HepG2 (cell line): ENCODE results near the gene SLC16A5. TPM values are rescaled to one million over a fixed set of nuclear protein-coding genes. Genes with fewer than 3 reads are reported as not detected.

Experiments
- MBD4 ChIP-seq: IDR thresholded peaks from 2 replicates; pipeline ENCODE4 v1.6.1; 2012; ENCODE audit warnings: low read length, inconsistent platforms, borderline replicate concordance
- PBX2 ChIP-seq: IDR thresholded peaks from 2 replicates; pipeline ENCODE4 v1.6.1; 2016; ENCODE audit warnings: control low read depth
- POLR2G ChIP-seq: fragments of 200-400 bp; formaldehyde crosslinking; IDR thresholded peaks from 2 replicates; pipeline ENCODE4 v1.6.1; 2018; ENCODE audit warnings: mild to moderate bottlenecking, low read depth, low read length, moderate library complexity
- ZBTB10 ChIP-seq: sonication (generic); formaldehyde crosslinking; IDR thresholded peaks from 2 replicates; pipeline ENCODE4 v1.4.0; 2020; ENCODE audit warnings: missing genetic modification reagents, borderline replicate concordance
- ZFP91 ChIP-seq: sonication (generic); formaldehyde crosslinking; IDR thresholded peaks from 2 replicates; pipeline ENCODE4 v1.9.0; 2022; ENCODE audit warnings: missing genetic modification reagents, mild to moderate bottlenecking, borderline replicate concordance
- ZHX2 ChIP-seq, 2 experiments: sonication (generic) in 1 of 2; formaldehyde crosslinking in 1 of 2; IDR thresholded peaks; 2 replicates each; pipeline versions ENCODE4 v1.6.1 to v1.9.0; 2014 to 2022; ENCODE audit warnings: antibody characterized with exemption in 1 of 2, borderline replicate concordance in 1 of 2, inconsistent platforms in 1 of 2, low read depth in 1 of 2, missing genetic modification reagents in 1 of 2
- ZNF34 ChIP-seq: sonication (generic); formaldehyde crosslinking; IDR thresholded peaks from 2 replicates; pipeline ENCODE4 v1.4.0; 2020; ENCODE audit warnings: mild to moderate bottlenecking, missing genetic modification reagents, borderline replicate concordance
- polyA plus RNA-seq, 8 experiments: library from polyadenylated mRNA; depleted of rRNA in 3 of 8; stranded (reverse) in 7 of 8; unstranded in 1 of 8; fragments of >200 nt; fragmentation: Illumina TruSeq in 4 of 8; extraction: Trizol in 4 of 8; gene quantifications; 2 replicates each; pipeline versions ENCODE4 v1.2.1 to v1.2.3, GENCODE V29; 2011 to 2016; ENCODE audit warnings: low read depth in 4 of 8, missing spikeins in 1 of 8, mixed read lengths in 1 of 8; ENCODE audit not compliant: insufficient read depth in 1 of 8
- total RNA-seq, 5 experiments: library from RNA; depleted of rRNA; stranded (reverse); fragments of >200 nt; fragmentation: Illumina TruSeq; extraction: Trizol; gene quantifications; 2 replicates each; pipeline ENCODE4 v1.2.3, GENCODE V29; 2016; ENCODE audit warnings: low read depth in 1 of 5
- TF ChIP-seq, protein P1 (sequence below): sonication (generic); IDR thresholded peaks from 2 replicates; pipeline ENCODE4 v1.6.1; 2016; ENCODE audit warnings: low read depth, borderline replicate concordance
- TF ChIP-seq, protein P2 (sequence below): sonication (generic); formaldehyde crosslinking; IDR thresholded peaks from 2 replicates; pipeline ENCODE4 v1.5.1; 2020; ENCODE audit warnings: mild to moderate bottlenecking, missing genetic modification reagents, moderate library complexity

Gene SLC16A5
- total and polyA plus RNA-seq, 2 of the 13 experiments (the other 11 are each of a cell fraction or from before 2014, with no cell fraction given), result 0.69 to 5.6 TPM

- peak; percentile 28; the same call in 1 of the 2 replicates for TF ChIP-seq ZHX2 (IDR thresholded peaks at IDR 0.05; ENCODE audit: low read depth)
- no peak for TF ChIP-seq ZHX2 (CRISPR knock-in tag; IDR thresholded peaks at IDR 0.05; ENCODE audit: borderline replicate concordance)
- TF ChIP-seq, protein P1, sequence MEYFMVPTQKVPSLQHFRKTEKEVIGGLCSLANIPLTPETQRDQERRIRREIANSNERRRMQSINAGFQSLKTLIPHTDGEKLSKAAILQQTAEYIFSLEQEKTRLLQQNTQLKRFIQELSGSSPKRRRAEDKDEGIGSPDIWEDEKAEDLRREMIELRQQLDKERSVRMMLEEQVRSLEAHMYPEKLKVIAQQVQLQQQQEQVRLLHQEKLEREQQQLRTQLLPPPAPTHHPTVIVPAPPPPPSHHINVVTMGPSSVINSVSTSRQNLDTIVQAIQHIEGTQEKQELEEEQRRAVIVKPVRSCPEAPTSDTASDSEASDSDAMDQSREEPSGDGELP, result no peak
- TF ChIP-seq ZFP91 (CRISPR knock-in tag), result peak; percentile 4; the same call in 1 of the 2 replicates
- TF ChIP-seq, protein P2, sequence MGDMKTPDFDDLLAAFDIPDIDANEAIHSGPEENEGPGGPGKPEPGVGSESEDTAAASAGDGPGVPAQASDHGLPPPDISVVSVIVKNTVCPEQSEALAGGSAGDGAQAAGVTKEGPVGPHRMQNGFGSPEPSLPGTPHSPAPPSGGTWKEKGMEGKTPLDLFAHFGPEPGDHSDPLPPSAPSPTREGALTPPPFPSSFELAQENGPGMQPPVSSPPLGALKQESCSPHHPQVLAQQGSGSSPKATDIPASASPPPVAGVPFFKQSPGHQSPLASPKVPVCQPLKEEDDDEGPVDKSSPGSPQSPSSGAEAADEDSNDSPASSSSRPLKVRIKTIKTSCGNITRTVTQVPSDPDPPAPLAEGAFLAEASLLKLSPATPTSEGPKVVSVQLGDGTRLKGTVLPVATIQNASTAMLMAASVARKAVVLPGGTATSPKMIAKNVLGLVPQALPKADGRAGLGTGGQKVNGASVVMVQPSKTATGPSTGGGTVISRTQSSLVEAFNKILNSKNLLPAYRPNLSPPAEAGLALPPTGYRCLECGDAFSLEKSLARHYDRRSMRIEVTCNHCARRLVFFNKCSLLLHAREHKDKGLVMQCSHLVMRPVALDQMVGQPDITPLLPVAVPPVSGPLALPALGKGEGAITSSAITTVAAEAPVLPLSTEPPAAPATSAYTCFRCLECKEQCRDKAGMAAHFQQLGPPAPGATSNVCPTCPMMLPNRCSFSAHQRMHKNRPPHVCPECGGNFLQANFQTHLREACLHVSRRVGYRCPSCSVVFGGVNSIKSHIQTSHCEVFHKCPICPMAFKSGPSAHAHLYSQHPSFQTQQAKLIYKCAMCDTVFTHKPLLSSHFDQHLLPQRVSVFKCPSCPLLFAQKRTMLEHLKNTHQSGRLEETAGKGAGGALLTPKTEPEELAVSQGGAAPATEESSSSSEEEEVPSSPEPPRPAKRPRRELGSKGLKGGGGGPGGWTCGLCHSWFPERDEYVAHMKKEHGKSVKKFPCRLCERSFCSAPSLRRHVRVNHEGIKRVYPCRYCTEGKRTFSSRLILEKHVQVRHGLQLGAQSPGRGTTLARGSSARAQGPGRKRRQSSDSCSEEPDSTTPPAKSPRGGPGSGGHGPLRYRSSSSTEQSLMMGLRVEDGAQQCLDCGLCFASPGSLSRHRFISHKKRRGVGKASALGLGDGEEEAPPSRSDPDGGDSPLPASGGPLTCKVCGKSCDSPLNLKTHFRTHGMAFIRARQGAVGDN, result peak; percentile 36; the same call in 1 of the 2 replicates
- TF ChIP-seq PBX2 (CRISPR knock-in tag), result no peak
- peak; percentile 7; the same call in 1 of the 2 replicates for TF ChIP-seq ZBTB10 (CRISPR knock-in tag)
- no peak for TF ChIP-seq MBD4
- 0 out of 2 replicates have a peak, but pooled peaks have one; percentile 31 for TF ChIP-seq ZNF34 (CRISPR knock-in tag)
- no peak for TF ChIP-seq POLR2G
Observed at GRCh38 chr17:75077496-75078283, 10.1 kb upstream of the SLC16A5 start (continued).
